GM18502 (cell line): ENCODE results near the gene ZNF302.
"Not testable (repeated sequence)": the region's sequence is repeated elsewhere in the genome, so short reads cannot be mapped to it uniquely, and the experiment has no call there.

Source experiments
- ATAC-seq: cut with Tn5 transposase; IDR thresholded peaks from one replicate; pipeline ENCODE4 v1.9.1; 2021; ENCODE audit warnings: mild to moderate bottlenecking; ENCODE audit not compliant: unreplicated experiment, poor library complexity

ZNF302 gene

DNA sequence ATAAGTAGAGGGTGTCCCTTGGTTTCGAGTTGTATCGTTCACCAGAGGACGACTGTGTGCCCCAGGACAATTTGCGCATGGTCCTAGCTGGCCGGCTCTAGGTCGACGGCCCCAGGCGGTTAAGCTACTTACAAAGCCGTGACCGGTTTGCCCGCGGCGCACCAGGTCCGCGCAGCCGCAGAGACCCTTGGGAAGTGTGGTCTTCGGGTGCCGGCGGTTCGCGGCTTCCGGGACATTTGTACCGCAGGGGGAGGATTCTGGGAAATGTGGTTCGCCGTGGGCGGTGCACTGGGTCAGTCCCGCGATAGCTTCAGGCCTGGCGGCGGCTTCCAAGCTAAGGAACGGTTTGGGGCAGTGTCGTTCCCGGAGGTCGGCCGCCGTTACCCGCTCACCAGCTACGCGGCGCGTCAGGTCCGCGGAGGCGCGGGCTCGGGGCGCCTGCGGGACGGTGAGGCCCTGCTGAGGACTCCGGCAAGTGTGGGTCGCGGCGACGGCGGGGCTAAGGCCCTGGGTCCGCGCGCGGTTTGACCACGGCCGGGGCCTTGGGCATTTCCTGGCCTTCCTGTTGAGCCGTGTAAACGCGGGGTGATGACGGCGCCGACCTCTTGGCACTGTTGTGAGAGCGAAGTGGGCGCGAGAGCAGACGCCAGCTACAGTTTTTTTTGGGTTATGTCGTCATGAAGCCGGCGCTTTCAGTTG lies at the start of gene ZNF302:
TSS of gene ZNF302 (plus strand) at position 293 of the 699 bp plus-strand sequence. CDS start 1,127 bp downstream, outside the sequence.
- peak; percentile 88 for ATAC-seq

- ATAC-seq: no peak
These were observed 43.7 kb upstream of the ZNF302 start for GRCh38 chr19:34633802-34634201.

- ATAC-seq: no peak
These were observed 37.9 kb upstream of the ZNF302 start for GRCh38 chr19:34639491-34640085.

DNA sequence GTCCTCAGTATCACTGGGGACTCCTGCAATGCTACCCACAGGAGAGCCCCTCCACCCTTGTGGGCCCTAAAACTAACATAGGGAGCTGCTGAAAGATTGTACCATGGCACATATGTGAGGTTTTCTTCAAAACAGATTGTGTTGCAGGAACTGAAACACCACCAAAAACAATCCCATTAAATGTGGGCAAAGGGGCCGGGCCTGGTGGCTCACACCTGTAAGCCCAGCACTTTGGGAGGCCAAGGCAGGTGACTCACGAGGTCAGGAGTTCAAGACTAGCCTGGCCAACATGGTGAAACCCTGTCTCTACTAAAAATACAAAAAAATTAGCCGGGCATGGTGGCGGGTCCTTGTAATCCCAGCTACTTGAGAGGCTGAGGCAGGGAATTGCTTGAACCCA lies 35.2 kb upstream of the ZNF302 start:
- no peak for ATAC-seq

DNA sequence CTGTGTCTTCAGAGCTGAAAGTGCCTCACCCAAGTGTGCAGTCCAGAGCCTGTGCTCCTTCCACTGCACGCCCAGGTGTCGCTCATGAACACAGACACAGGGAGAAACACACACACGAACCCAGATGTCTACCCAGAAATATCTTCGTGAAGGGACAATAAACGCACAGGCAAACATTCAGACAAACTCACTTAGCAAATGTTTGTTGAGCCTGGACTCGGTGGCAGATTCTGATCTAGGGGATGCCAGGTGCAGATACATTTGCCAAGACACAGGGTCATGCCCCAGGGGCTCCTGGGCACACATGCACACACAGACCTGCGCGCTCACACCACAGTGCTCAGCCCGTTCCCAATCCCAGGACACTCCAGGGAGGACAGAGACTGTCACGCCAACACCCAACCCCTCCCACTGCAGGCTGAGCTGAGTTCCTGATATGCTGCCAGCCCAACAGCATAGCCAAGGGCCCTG lies 32.5 kb upstream of the ZNF302 start:
- no peak for ATAC-seq

GRCh38 chr19:34645551-34645950 lies 31.9 kb upstream of the ZNF302 start:
- ATAC-seq: no peak

DNA sequence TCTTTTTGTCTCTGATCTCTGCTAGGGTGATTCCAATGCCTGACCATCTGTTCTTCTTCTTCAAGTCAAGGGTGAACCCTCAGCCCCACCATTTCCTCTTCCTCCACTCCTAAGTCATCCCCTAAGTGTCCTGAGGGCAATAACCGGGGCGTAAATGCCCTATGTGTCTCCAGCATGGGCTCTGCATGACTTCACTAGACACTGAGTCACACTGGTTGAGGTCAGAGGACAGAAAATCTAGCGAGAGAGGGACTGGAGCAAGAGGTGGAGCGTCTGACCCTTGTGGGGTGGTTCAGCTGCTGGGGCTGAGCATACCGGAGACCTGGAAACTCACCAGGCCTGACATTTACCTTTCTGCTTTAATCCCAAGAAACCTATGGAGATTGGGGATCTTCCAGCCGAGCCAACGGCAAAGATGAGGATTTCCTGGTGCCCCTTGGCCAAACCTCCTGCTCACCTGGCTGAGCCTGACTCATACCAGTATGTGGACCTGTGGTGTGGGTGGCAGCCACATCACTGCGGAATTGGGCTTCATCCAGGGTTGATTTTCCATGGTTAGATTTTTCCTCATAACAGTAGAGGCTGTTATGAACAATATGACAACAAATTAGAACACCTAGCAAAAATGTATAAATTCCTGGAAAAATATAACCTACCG lies 27.5 kb upstream of the ZNF302 start:
- ATAC-seq: no peak

GRCh38 chr19:34651747-34652146 lies 25.7 kb upstream of the ZNF302 start:
- ATAC-seq: no peak

- no peak for ATAC-seq
These were observed 22.7 kb upstream of the ZNF302 start for GRCh38 chr19:34654796-34655195.

DNA sequence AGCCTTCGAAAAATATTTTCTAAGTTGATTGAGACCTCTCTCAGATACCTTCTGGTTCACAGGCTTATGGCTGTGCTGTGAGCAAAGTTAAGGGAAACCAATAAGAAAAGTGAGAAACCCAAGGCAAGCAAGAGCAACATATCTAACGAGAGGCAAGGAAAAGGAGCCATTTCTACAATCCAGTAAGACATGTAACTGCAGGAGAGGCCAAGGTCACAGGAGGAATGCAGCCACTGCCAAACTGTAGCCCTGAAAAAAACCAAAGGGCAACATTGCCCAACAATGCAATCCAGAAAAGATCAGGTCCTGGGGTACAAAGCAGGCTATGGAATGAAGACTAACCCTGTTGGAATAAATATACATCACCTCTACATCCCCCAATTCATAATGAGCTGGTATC lies 21.8 kb upstream of the ZNF302 start:
- ATAC-seq: no peak

GRCh38 chr19:34661357-34661756 lies 16.1 kb upstream of the ZNF302 start:
- ATAC-seq: no peak

DNA sequence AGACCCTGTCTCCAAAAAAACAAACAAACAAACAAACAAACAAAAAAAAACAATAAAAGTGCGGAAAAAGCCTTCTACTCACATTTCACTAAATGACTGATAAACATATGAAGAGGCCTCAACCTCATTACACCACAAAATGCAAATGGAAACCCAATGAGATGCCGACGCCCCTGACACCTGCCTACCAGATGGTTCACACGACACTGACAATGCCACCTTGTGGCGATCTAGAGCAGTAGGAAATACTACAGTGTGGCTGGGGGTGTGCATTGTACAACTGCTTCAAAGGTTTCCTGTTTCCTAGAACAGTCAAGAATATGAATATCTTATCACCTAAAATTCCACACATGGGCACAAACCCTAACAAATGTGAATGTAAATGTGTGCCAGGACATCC lies 14.6 kb upstream of the ZNF302 start:
- no peak for ATAC-seq

GRCh38 chr19:34664168-34664567 lies 13.3 kb upstream of the ZNF302 start:
- no peak for ATAC-seq

- no peak for ATAC-seq
These were observed 12.6 kb upstream of the ZNF302 start for GRCh38 chr19:34664870-34665269.

DNA sequence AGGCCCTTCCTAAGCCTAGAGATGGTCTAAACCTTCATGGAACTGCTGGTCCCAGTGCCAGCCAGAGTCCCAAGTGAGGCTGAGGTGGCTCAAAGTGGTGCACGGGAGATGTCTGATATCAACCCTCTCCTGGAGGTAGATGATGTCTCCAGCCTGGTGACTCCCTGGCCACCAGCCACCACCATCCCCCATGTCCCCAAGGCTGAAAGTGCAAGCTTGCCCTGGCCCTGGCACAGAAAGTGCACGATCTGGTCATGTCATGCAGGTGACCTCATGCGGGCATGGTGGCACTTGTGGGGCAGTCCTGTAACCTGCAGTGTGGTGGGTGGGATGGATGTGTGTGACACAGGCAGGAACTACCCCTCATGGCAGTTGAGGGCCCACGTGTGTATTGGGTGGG lies 12.2 kb upstream of the ZNF302 start:
- ATAC-seq: not testable (repeated sequence)

- ATAC-seq: no peak
These were observed 11.1 kb upstream of the ZNF302 start for GRCh38 chr19:34666200-34666957.

DNA sequence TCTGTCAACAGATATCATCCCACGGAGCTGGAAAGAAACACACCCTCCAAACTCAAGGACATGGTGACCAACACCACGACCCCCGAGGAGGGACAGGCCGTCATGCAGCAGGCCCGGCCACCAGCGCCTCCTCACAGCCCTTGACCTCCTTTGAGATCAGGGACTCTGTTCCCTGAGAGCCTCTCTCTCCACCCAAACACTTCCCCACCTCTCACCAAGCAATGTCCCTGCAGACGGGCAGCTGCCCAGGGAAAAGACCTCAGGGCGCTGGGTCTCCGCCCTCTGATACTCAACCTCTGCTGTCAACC lies 10.6 kb upstream of the ZNF302 start:
- no peak for ATAC-seq

DNA sequence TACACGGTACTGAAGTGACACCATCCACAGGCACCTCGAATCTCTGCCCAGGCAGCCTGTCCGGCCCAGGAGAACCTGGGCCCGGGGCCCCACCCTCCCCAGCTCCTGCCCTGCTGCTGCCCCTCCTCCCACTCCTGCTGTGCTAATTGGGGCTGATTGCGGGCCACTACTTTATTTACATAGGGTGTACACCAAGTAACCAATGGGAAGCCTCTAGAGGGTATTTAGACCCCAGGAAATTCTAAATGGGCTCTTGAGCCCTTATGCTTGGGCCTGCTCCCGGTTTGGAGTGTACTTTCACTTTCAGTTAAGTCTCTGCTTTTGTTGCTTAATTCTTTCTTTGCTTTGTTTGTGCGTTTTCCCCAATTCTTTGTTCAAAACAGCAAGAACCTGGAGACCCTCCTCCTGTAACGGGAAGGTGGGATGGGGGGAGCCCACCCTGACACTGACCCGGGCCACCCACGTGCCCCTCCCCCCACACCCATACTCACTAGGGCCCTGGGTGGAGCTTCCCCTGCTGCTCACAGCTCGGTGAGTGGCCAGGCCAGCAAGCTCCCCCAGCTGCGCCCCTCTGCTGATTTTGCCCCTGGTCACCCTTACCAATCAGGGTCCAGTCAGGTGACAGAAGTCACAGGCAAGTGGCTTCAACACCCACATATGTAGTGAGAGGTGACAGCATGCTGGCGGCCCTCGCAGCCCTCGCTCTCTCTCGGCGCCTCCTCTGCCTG lies 10.0 kb upstream of the ZNF302 start:
- no peak for ATAC-seq

- not testable (repeated sequence) for ATAC-seq
These were observed 9.3 kb upstream of the ZNF302 start for GRCh38 chr19:34668077-34668689.

DNA sequence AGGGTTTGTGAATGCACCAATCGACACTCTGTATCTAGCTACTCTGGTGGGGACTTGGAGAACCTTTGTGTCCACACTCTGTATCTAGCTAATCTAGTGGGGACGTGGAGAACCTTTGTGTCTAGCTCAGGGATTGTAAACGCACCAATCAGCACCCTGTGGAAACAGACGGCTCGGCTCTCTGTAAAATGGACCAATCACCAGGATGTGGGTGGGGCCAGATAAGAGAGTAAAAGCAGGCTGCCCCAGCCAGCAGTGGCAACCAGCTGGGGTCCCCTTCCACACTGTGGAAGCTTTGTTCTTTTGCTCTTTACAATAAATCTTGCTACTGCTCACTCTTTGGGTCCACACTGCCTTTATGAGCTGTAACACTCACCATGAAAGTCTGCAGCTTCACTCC lies 8.8 kb upstream of the ZNF302 start:
- ATAC-seq: not testable (repeated sequence)
